Memory B cell (primary cell): Measurements from ENCODE around the gene TMEM119.

ENCODE experiments used
- ATAC-seq: fragments of 150-1000 bp; cut with Tn5 transposase; 2 replicates; pipeline ENCODE4 v1.10.0; 2021; ENCODE audit warnings: low read depth, mild to moderate bottlenecking, moderate library complexity
- DNase-seq, 2 donors: peaks; one replicate each; pipeline ENCODE4 v3.0.0; 2022; ENCODE audit warnings: low spot score in 2 of 2
- H3K27ac Mint-ChIP-seq: one replicate; pipeline ENCODE4 v1.8.0; 2022; ENCODE audit warnings: mild to moderate bottlenecking, moderate library complexity, mixed read lengths
- H3K27me3 Mint-ChIP-seq: one replicate; pipeline ENCODE4 v1.8.0; 2022; ENCODE audit warnings: mixed read lengths
- H3K36me3 Mint-ChIP-seq: one replicate; pipeline ENCODE4 v1.8.0; 2022; ENCODE audit warnings: mild to moderate bottlenecking, mixed read lengths
- H3K4me1 Mint-ChIP-seq: one replicate; pipeline ENCODE4 v1.8.0; 2022; ENCODE audit warnings: mixed read lengths
- H3K4me3 Mint-ChIP-seq: one replicate; pipeline ENCODE4 v1.8.0; 2022; ENCODE audit warnings: mild to moderate bottlenecking, moderate library complexity, mixed read lengths
- H3K9me3 Mint-ChIP-seq: one replicate; pipeline ENCODE4 v1.8.0; 2022; ENCODE audit warnings: mixed read lengths

The TMEM119 gene

GRCh38 chr12:108568338-108569154, 29.3 kb downstream of the TMEM119 start:
- ATAC-seq (peak; percentile 84), DNase-seq (peak; percentile 36 to 65)
- H3K36me3 Mint-ChIP-seq: peaks cover 23% of the 10 kb centered on the region
- H3K9me3 Mint-ChIP-seq: no peaks in the 10 kb centered on the region
- no peaks in the 10 kb centered on the region for H3K27me3 Mint-ChIP-seq
- peaks cover 60% of the 10 kb centered on the region for H3K4me1 Mint-ChIP-seq
- H3K4me3 Mint-ChIP-seq: peak overlapping the region; percentile 79
- peak overlapping the region; percentile 96 for H3K27ac Mint-ChIP-seq

DNA sequence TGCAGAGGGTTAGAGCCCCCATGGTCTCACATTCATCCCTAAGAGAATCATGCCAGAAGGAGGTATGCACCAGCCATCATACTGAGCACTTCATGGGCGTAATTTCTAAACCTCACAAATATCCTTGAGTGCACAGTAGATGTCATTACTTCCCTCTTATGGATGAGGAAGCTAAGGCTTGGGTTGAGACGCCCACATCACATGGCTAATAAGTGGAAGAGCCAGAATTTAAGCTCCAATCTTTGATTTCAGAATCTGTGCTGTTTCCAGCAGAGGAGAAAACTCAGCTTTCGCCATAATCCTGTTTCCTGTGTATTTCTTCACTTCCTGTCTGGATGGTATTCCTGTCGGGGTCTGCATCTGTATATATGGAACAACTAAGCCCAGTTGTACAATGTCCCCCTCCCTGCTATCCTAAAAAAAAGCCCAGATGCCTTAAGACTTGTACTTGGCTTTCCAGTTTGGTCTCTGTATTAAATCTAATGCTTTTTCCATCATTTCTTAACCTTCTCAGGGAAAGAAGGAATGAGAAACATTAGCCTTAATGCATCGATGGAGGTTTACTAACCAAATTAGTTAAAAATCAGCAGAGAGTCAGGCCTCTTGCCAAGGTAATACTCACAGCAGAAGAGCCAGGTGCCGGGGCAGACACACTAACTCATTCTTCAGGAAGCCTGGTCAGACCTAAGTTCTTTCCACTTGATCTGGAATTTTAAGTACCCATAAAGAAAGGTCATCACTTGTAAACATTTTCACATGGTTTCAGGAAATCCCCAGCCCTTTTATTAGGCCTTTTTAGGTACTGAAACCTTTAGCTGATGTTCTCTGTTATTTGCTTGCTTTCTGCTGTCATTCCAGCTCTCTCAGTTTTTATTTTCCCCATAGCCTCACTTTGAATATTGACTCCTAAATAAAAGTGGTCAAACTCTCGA, 30.2 kb downstream of the TMEM119 start:
- peaks cover 56% of the 10 kb centered on the region for H3K4me1 Mint-ChIP-seq
- H3K27me3 Mint-ChIP-seq: no peaks in the 10 kb centered on the region
- H3K4me3 Mint-ChIP-seq: peak overlapping the region; percentile 79
- H3K27ac Mint-ChIP-seq: peak overlapping the region; percentile 96
- H3K9me3 Mint-ChIP-seq: no peaks in the 10 kb centered on the region
- peaks cover 23% of the 10 kb centered on the region for H3K36me3 Mint-ChIP-seq
- DNase-seq (no peak), ATAC-seq (peak; percentile 7)

DNA sequence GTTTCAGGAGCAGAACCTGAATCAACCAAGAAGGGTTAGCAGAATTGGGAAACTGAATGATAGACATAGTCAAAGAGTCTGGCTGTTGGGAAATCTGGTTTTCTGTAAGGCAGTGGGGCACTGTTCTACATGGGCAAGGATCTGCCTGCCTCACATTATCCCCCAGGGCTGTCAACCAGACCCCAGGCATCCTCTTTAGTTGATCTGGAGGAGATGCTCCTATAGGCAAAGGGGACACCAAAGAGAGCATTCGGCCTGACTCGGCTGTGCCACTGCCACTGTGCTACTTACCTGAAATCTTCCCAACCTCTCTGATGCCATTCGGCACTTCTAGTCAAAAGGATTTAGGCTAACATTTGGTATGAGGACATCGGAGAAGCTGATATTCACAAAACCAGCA, 31.4 kb downstream of the TMEM119 start:
- H3K9me3 Mint-ChIP-seq: no peaks in the 10 kb centered on the region
- H3K4me3 Mint-ChIP-seq: no peak overlapping the region
- no peaks in the 10 kb centered on the region for H3K27me3 Mint-ChIP-seq
- peaks cover 23% of the 10 kb centered on the region for H3K36me3 Mint-ChIP-seq
- DNase-seq (no peak), ATAC-seq (no peak)
- H3K27ac Mint-ChIP-seq: peak overlapping the region; percentile 96
- peaks cover 47% of the 10 kb centered on the region for H3K4me1 Mint-ChIP-seq

DNA sequence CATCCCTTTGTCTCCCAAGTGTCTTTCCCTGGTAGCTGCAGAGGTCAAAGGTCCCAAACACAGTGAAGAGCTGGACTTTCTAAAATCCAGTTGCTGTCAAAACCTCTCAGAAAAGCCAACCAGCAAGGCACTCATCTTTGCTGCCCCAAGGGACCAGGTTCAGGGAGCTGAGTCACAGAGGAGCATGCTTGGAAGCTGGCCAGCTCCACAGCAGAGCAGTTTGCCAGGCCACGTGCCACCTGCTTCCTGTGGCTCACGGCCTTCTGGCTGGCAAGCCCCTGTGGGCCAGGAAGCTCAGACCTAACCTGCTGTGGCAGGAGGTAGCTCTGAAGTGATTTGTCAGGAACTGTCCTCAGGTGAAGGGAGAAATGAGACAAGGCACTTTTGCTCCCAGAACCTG, 31.9 kb downstream of the TMEM119 start:
- Mint-ChIP-seq H3K36me3 (peaks cover 23% of the 10 kb centered on the region), H3K9me3 (no peaks in the 10 kb centered on the region), H3K4me3 (no peak overlapping the region), H3K27me3 (no peaks in the 10 kb centered on the region), H3K27ac (peak overlapping the region; percentile 96), H3K4me1 (peaks cover 45% of the 10 kb centered on the region)
- ATAC-seq (no peak), DNase-seq (no peak)

DNA sequence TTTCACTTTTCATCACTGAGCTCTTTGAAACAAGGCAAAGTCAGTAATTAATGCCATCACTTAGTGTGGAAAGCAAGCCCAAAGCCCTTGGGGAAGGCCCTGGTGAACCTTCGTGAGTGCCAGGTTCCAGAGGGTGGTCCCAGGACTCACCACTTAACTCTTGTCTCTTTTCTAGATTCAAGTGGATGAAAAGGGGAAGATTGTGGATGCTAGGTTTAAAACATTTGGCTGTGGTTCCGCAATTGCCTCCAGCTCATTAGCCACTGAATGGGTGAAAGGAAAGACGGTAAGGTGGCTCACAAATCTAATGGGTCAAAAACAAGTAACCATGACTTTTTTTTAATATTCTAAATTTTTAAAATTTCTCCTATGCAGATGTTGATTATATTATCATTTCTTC, 32.7 kb downstream of the TMEM119 start:
- Mint-ChIP-seq H3K27ac (peak overlapping the region; percentile 96), H3K4me1 (peaks cover 41% of the 10 kb centered on the region), H3K27me3 (no peaks in the 10 kb centered on the region)

GRCh38 chr12:108564724-108565123, 33.2 kb downstream of the TMEM119 start:
- DNase-seq (no peak), ATAC-seq (no peak)
- peaks cover 44% of the 10 kb centered on the region for H3K4me1 Mint-ChIP-seq
- peaks cover 26% of the 10 kb centered on the region for H3K36me3 Mint-ChIP-seq
- peak overlapping the region; percentile 58 for H3K27ac Mint-ChIP-seq
- H3K27me3 Mint-ChIP-seq: no peaks in the 10 kb centered on the region
- H3K9me3 Mint-ChIP-seq: no peaks in the 10 kb centered on the region
- no peak overlapping the region for H3K4me3 Mint-ChIP-seq

More for the DNA sequence above, 32.7 kb downstream of the TMEM119 start:
- no peak overlapping the region for H3K4me3 Mint-ChIP-seq
- no peaks in the 10 kb centered on the region for H3K9me3 Mint-ChIP-seq
- peaks cover 26% of the 10 kb centered on the region for H3K36me3 Mint-ChIP-seq
- ATAC-seq (no peak), DNase-seq (no peak)

DNA sequence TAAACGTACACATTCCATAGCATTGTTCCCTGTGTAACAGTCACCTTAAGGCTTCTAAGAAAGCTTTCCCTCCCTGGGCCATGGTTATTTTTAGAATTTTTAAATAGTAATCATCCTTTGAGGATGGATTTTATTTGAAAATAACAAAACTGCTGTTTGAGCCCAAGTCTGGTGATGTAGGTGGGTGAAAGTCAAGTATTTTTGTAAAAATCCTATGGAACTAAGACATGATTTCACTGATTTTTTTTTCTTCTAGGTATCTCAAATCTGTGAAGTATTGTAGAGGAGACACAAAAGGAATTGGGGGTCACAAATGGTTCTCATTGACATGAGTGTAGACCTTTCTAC, 34.1 kb downstream of the TMEM119 start:
- peak overlapping the region; percentile 100 for H3K27ac Mint-ChIP-seq

DNA sequence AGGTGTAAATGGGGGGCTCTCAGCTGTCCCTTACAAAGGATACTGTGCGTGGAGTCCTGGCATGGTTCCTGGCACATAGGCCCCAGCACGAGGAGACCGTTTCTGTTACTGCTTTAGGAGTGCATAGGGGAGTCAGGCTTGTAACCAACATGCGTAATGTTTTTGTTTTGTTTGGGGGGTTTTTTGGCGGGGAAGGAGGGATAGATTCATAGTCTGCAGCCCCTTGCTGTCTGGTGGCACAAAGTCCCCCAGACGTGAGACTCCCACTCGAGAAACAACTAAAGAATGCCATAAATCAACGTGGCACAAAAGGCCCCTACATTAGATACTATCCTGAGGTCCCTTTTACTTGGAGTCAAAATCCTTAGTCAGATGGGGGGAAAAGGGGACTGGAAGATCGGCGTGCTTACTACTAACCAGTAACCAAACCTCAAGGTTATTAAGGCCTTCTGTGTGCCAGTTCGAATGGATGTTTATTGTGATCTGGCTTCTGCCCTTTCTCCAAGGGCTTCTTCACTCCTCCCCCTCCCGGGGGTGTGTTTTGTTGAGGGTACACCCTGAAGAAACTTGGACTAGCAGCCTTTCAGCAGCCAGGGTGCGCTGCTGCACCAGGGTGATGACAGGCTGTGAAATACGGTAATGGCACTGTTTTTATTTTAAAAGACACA, 34.6 kb downstream of the TMEM119 start:
- DNase-seq (peak; percentile 70 to 85), ATAC-seq (peak; percentile 53)
- Mint-ChIP-seq H3K36me3 (peaks cover 18% of the 10 kb centered on the region), H3K27me3 (no peaks in the 10 kb centered on the region), H3K4me3 (peak overlapping the region; percentile 100), H3K9me3 (no peaks in the 10 kb centered on the region), H3K4me1 (peaks cover 40% of the 10 kb centered on the region), H3K27ac (peak overlapping the region; percentile 100)

More for the DNA sequence above, 34.1 kb downstream of the TMEM119 start:
- Mint-ChIP-seq H3K9me3 (no peaks in the 10 kb centered on the region), H3K4me1 (peaks cover 42% of the 10 kb centered on the region), H3K4me3 (no peak overlapping the region), H3K27me3 (no peaks in the 10 kb centered on the region), H3K36me3 (peaks cover 21% of the 10 kb centered on the region)
- ATAC-seq (no peak), DNase-seq (no peak)

DNA sequence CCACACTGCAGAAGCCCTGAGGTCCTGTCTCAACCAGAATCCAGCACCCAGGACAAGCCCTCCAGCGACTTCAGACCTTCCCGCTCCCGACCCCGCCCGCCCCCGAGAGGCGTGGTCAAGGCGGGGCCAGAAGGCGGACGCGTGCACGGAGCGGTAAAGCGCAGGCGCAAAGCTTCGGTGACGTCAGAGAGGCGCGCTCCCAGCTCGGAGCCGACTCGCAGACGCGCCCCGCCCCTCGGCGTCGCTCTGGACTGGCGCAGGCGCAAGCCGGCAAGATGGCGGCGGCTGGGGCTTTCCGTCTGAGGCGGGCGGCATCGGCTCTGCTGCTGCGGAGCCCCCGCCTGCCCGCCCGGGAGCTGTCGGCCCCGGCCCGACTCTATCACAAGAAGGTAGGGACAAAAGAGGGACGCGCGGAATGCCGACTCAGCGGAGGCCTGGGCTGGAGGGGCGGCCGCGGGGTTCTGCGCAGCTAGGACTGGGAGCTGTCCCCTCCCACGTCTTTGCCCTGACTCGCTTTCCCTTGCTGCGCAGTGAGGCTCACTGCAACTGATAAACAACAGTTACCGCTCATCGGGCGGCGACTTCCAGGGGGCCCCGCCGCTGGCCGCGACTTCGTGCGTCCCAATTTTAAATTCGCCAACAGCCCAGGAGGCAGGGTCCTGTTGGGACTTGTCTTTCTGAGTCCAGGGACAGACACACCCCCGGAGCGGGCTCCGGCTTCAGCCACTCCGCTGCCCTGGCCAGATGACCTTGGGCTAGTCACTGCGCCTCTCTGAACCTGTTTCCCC, 35.3 kb downstream of the TMEM119 start, which contains the start of gene ISCU:
ISCU (plus strand) TSS at position 249 of the 788 bp plus-strand sequence; CDS start at position 276, 27 bp downstream.
- DNase-seq: peak; percentile 99 to 100
- Mint-ChIP-seq H3K4me3 (peak within 1 kb of the TSS; percentile 100), H3K27me3 (no peaks in the 10 kb centered on the region), H3K9me3 (no peaks in the 10 kb centered on the region), H3K4me1 (peaks cover 36% of the 10 kb centered on the region), H3K36me3 (peaks cover 14% of the 10 kb centered on the region), H3K27ac (peak within 1 kb of the TSS; percentile 100)
- ATAC-seq: peak; percentile 68

GRCh38 chr12:108561852-108562347, 36.0 kb downstream of the TMEM119 start:
- peak overlapping the region; percentile 100 for H3K4me3 Mint-ChIP-seq
- peaks cover 8% of the 10 kb centered on the region for H3K36me3 Mint-ChIP-seq
- H3K9me3 Mint-ChIP-seq: no peaks in the 10 kb centered on the region
- ATAC-seq (peak; percentile 0), DNase-seq (no peak)
- peaks cover 33% of the 10 kb centered on the region for H3K4me1 Mint-ChIP-seq
- no peaks in the 10 kb centered on the region for H3K27me3 Mint-ChIP-seq
- H3K27ac Mint-ChIP-seq: peak overlapping the region; percentile 100

GRCh38 chr12:108560752-108561719, 36.8 kb downstream of the TMEM119 start, which contains the start of gene SART3:
SART3 (minus strand) TSS chr12:108561173; CDS start chr12:108561154, 19 bp downstream.
- peak; percentile 47 for ATAC-seq
- H3K36me3 Mint-ChIP-seq: peaks cover 7% of the 10 kb centered on the region
- peaks cover 35% of the 10 kb centered on the region for H3K4me1 Mint-ChIP-seq
- H3K27ac Mint-ChIP-seq: peak within 1 kb of the TSS; percentile 100
- peak within 1 kb of the TSS; percentile 100 for H3K4me3 Mint-ChIP-seq
- no peaks in the 10 kb centered on the region for H3K27me3 Mint-ChIP-seq
- DNase-seq: peak; percentile 81 to 82
- no peaks in the 10 kb centered on the region for H3K9me3 Mint-ChIP-seq

DNA sequence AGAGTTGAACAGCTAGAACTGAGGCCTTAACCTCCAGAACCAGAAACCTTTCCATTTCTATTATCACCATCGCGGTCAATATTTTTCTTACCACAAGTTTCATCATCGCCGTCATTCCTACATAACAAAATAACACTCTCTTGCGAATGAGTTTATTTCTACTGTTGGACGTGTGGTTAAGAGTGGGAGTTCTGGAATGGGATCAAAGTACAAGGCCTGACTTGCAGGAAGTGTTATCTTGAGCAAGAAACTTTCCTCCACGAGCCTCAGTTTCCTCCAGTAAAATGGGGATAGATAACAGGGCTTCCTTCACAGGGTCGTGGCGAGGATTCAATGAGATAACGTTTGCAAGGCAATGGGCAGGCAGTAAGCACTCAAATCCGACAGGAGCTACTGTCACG, 37.6 kb downstream of the TMEM119 start:
- H3K4me1 Mint-ChIP-seq: peaks cover 31% of the 10 kb centered on the region

More for the DNA sequence above, 37.6 kb downstream of the TMEM119 start:
- Mint-ChIP-seq H3K4me3 (peak overlapping the region; percentile 100), H3K27ac (peak overlapping the region; percentile 100), H3K9me3 (no peaks in the 10 kb centered on the region), H3K36me3 (peaks cover 2% of the 10 kb centered on the region), H3K27me3 (no peaks in the 10 kb centered on the region)
- no peak for DNase-seq
- no peak for ATAC-seq
